ENCODE measurements around the gene THY1.
A peak's percentile ranks its signal among the peaks of the same experiment; 100 is the strongest.
"Not testable (repeated sequence)": the region's sequence is repeated elsewhere in the genome, so short reads cannot be mapped to it uniquely, and the experiment has no call there.

The THY1 gene

DNA sequence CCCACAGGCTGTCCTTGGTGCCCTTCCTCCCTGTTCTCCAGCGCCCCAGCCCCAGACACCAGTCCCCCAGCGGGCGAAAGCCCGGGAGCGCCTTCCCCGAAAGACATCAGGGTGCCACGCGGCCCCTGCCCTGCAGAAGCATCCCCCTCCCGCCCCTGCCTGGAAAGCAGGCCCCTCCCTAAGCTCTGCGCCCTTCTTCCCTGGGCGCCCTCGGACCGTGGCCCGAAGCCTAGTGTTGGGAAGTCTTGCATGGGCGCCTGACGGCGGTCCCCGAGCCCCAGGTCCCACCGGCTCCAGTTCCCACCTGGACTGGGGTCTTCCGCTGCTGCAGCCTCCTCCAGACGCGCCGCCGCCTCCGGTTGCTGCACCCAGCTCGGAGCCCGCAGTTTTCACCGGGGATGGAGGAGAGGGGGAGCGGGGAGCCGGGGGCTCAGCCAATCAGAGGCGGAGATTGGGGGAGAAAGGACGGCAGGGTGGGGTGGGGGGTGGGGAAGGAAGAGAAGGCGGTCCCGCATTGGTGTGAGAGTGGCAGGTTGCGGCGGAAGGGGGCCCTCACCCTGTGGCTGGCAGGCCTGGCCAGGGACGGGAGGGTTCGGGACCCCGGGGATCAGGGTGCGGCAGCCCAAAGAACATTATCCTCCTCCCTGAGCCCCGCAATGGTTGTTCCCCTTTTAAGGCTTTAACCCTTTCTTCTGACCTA lies at the start of gene THY1:
THY1 (minus strand) TSS at position 364 of the 700 bp plus-strand sequence. CDS start 2,267 bp downstream, outside the sequence.
- peak; percentile 85 for DNase-seq

DNA sequence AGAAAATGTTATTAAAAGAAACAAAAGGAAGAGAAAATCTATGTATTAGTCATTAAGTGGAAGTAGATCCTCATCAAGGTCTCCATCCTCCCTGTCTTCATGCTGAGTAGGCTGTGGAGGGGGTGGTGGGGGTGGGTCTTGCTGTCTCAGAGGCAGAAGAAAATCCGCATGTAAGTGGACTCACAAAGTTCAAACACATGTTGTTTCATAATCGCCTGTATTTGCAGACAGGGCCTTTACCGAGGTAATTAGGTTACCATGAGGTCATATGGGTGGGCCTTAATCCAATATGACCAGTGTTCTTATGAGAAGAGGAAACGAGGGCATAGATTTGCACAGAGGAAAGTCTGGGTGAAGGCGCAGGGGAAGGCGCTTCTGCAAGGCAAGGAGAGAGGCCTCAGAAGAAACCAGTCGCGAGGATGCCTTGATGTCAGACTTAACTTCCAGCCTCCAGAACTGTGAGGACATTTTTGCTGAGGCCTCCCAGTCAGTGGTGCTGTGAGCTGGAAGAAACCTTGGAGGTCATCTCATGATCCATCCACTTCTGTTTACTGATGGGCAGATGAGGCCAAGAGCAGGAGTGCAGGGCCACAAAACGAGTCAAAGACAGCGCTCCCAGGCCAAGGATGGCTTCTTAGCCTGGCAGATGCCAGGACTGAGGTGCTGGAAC lies 49.3 kb upstream of the THY1 start:
- peak; percentile 35 for DNase-seq

DNA sequence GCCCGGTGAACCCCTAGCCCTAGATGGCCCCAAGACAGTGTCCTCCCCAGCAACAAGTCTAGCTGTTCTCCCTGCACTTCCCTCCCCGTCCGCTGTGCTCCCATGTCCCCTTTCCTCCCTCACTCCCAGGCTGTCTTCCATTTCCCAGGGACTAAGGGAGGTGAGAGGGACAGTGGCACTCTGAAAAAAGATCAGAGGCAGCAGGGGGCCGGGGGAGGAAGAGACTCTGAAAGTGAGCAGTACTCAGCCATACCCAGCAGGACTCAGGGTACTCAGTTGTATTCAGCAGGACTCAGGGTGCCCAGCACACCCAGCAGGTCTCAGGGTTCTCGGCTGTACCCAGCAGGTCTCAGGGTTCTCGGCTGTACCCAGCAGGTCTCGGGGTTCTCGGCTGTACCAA lies 48.4 kb upstream of the THY1 start:
- DNase-seq: peak; percentile 30

DNA sequence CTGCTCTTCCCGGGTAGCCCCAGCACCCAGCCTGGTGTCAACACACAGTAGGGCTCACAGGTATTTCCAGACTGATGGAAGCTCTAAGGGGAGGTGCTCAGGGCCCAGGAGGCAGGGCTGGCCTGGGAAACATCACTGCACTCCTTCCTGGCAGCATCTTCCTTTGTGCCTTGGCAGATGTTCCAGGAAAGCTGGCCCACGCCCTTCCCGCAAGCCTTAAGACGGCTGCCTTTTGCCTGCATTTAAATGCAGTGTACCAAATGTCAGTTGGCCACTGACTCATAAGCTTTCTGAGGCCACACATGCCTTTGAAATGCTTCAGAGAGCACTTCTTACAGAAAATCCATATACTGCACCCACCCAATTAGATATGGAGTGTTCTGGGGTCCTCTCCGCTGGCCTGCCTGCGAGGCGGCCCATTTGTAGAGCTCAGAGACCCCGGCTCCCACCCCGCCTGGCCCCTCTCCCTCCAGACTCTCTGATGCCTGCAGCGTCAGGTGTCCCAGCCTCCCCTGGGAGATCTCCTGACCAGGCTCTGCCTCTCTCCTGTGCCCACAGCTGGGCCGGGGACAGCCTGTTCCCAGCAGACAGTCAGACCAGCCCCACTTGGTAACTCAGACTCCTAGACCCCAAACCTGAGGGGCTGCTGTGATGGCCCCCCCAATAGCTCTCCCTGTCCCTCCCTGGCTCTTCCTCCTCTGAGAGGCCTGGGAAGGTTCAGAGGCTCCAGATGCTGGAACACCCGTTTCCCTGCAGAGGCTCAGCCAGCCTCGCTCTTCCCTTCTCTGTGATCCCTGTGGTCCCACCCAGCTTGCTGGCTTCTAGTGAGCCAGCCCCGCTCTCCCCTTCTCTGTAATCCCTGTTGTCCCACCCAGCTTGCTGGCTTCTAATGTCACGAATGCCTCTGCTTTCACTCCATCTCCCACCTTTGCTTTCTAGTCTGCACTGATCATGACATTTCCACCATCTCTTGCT lies 47.6 kb upstream of the THY1 start:
- DNase-seq: peak; percentile 52

DNA sequence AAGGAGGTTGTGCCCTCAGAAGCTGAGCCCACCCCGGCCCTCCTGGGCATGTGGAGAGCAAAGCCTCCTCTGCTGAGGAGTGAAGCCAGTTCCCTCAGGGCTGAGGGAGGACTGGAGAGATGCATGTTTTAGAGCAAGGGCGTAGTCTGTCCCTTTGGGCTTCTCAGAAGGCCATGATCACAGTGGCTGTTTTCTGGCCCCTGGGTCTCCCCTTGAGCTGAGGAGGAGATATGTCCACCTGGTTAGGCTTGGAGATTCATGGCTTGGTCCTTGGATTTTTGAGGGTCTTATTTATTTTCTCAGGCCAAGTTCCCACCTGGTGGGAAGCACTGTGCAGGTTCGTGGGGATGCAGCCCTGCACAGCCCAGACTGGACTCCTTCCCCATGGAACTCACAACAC lies 46.5 kb upstream of the THY1 start:
- DNase-seq: peak; percentile 7

DNA sequence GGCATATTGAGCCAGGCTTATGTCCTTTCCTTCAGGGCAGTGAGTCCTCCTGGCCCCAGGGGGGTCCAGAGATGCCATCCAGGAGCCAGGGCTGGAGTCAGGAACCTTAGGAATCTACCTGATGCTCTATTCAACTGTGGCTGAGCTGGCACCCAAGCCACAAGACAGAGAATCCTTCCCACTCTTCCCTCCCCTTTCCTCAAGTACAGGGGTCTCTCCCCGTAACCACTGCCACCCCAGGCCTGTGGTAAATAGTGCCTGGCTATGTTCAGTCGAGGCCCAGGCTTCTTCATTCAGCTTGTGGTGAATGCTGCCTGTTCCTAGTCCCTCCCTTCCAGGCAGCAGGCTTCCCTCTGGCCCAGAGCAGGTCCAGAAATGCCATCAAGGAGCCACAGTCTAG lies 45.5 kb upstream of the THY1 start:
- no peak for DNase-seq

DNA sequence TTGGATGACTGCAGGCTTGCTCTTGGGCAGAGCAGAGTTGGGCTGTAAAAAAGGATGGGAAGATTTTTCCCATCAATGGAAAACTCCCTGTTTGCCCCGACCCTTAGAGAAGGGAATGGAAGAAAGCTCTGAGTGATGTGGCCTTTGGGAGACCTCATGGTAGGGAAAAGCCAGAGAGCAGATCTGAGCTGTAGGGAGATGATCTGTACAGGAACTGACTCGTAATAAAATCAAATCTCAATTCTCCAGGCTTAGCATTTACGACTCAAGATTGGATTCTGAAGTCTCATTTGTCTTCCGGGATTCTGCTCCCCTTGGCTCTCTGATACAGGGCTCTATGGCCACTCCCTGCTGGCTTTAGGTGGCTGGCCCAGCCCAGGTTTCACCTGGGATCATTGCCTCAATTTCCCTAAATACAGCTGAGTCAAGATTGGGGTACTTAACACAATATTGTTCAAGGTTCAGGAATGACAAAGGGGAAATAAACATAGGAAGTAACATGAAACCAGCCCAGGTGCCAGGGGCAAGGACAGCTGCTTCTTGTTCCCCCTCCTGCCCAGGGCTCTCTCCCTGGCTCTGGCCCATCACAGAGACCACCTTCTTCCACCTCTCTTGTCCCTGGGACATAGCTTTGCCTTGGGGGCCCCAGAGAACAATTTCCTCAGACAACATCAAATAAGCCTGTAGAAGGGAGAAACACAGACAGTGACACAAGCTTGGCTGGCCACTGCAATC lies 38.4 kb upstream of the THY1 start:
- DNase-seq: no peak

DNA sequence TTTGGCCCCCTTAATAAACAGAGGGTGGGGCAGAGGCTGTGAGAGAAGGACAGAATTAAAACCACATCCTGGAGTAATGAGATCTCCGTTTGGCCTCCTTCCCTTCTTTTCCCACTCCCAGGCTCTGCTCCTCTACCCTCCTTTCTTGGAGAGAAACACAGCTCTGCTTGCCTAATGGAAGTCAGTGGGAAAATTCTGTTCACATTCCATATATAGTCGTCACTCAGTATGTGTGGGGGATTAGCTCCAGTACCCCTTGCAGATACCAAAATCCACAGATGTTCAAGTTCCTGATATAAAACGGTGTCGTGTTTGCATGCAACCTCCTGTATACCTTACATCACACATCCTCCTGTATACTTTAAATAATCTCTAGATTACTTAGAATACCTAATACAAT lies 37.6 kb upstream of the THY1 start:
- no peak for DNase-seq

DNA sequence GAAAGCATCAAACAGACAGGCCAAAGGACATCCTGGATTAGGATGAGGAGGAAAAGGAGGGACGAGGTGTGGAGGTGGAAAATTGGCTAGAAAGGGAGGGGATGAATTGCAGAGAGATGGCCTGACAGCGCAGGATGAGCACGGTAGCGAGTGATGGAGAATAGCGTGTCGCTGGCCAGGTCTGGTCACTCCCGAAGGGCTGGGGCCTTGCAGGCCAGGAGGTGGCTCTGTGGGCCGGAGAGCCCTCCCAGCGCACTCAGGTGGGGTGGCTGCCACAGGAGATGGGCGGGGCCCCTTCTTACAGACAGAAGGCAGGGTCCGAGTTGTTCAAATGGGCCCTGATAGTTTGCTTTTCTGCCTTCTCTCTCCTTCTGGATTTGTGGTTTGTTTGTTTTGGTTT lies 37.1 kb upstream of the THY1 start:
- no peak for DNase-seq

DNA sequence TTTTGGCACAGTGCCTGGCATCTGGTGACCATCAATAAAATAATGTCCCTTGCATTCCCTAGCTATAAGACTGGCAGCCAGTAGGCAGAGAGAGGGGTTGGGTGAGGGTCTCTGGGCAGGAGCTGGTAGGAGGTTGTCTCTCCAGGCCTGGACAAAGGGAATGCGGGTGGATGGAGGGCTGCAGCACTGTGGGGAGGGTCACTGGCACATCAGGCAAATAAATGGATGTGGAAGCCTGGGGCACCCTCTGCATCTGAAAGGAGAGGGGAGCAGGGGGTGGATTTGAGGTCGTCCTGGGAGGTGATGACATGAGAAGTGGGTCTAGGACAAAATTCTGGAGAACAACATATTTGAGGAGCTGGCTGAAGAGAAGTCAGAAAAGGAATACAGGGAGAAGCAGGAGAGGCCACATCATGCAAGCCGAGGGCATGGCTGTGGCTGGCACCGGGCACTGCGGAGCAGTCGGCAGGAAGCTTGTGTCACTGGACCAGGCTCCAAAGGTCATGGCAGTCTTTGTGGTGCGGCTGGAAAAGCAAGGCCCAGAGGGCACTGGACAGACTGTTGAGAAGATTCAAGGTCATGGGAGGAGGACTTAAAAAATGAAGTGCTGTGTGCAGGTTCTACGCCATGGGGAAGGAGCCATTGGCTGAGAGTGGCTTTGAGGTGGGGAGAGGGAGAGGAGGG lies 36.5 kb upstream of the THY1 start:
- DNase-seq: no peak

DNA sequence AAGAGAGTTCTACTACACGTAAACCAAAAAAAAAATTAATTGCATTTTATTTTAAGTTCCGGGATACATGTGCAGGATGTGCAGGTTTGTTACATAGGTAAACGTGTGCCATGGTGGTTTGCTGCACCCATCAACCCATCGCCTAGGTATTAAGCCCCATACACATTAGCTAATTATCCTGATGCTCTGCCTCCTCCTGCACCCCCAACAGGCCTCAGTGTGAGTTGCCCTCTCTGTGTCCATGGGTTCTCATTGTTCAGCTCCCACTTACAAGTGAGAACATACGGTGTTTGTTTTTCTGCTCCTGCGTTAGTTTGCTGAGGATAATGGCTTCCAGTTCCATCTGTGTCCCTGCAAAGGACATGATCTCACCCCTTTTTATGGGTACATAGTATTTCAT lies 32.7 kb upstream of the THY1 start:
- not testable (repeated sequence) for DNase-seq

DNA sequence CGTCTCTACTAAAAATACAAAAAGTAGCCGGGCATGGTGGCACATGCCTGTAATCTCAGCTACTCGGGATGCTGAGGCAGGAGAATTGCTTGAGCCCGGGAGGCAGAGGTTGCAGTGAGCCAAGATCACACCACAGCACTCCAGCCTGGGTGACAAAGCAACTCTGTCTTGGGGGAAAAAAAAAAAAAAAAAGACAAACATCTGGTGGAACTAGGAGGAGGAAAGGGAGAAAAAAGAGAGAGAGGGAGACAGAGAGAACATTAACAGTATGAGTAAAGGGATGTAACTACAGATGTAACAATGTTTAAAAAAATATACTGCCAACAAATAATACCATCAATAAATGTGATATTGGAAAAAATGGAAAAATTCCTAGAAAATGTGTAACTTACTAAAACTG lies 32.3 kb upstream of the THY1 start:
- DNase-seq: not testable (repeated sequence)

DNA sequence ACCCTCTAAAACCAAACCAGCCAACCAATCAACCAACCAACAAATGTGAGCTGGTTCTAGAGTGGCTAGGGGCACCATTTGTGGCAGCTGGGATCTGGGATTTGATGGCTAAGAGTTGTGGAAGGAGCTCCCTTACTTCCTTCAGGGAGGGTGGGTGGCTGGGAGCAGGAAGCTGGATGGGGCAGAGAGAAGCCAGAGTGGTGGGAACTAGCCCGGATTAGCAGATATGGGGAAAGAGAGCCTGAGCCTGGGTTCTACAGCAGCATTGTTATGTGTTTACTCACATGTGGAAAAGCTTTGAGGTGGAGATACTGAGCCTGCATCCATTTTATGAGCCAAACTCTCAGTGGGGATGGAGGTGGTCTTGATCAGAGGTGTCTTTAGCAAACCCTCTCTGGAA lies 30.9 kb upstream of the THY1 start:
- DNase-seq: no peak

DNA sequence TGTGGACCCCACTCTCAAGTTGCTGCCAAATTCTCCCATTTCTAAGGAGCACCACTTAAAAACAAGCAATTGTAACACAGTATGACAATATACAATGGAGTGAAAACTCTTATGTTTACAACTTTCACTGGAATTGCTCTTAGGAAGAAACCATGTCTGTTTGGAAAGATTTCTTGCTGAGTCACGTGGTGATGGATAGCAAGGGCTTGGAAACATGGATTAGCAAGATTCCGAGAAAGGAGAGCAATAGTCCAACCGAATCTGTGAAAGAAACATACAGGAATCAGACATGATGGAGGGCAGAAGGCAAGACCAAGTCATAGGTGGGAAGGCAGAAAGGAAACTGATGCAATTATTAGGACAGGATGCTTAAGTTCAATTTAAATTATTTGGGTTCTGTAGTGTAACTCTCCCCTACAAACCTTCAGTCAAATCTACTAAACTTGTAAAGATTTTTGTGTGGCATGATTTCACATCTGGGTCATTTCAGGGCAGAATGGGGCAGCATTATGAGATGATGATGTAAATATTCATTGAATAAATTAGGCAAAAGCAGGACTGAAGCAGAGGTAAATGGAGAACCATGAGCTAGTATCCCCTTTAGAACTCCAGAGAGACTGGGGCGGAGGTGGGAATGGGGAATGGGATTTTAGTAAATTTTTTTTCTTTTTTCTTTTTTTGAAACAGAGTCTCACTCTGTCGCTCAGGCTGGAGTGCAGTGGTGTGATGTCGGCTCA lies 27.8 kb upstream of the THY1 start:
- no peak for DNase-seq

DNA sequence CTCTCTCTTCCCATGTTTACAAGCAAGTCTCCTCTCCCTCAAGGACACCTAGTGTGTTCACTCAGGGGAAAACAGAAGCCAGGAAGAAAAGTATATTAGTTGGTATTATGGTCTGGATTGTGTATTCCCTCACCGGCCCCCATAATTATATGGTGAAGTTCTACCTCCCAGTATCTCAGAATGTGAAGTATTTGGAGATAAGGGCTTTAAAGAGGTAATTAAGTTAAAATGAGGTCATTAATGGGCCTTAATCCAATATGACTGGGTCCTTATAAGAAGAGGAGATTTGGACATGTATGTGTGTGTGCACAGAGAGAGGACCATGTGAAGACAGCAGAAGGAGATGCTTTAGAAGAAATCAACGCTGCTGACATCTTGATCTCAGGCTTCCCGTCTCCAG lies 26.5 kb upstream of the THY1 start:
- DNase-seq: no peak

DNA sequence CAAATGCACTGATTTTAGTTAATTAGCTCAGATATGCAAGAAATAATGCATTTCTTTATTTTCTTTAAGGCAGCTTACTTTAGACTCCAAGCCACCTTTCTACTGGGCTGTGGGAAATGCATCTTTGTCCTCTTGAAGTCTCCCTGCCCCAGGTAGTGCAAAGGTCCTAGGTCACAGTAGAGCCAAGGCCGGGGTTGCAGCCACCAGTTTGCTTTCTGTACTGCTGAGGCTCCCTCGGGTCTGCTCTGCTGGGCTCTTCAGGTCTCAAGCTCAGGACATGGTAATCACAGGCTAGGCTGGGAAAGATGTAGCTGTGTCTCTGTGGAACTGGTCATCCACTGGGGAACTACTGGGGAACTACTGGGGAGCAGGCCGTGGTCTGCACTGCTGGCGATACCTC lies 25.4 kb upstream of the THY1 start:
- DNase-seq: no peak

DNA sequence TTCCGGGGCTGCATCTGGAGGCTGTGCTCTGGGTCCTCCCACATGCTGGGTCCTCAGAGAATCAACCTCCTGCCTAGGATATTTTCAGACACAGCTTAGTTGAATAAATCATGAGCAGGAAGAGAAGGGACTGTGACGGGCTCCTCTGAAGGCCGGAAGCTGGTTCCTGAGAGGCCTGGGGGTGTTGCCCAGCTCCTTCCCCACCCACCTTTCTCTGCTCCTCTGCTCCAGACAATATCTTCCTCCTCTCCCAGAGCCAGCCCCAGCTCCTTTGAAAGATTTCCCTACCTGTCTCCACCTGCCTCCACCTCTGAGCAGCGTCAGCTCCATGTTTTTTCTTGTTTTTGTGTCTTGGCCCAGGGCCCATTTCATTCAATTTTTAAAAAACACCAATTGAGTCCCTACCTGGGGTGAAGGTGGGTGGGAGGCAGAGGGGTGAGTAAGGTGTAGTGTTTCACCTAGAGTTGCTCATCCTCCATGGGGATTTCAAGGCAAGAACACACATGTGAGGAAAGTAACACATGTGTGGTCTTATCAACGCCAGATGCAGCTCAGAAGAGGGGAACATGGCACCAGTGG lies 24.8 kb upstream of the THY1 start:
- no peak for DNase-seq

DNA sequence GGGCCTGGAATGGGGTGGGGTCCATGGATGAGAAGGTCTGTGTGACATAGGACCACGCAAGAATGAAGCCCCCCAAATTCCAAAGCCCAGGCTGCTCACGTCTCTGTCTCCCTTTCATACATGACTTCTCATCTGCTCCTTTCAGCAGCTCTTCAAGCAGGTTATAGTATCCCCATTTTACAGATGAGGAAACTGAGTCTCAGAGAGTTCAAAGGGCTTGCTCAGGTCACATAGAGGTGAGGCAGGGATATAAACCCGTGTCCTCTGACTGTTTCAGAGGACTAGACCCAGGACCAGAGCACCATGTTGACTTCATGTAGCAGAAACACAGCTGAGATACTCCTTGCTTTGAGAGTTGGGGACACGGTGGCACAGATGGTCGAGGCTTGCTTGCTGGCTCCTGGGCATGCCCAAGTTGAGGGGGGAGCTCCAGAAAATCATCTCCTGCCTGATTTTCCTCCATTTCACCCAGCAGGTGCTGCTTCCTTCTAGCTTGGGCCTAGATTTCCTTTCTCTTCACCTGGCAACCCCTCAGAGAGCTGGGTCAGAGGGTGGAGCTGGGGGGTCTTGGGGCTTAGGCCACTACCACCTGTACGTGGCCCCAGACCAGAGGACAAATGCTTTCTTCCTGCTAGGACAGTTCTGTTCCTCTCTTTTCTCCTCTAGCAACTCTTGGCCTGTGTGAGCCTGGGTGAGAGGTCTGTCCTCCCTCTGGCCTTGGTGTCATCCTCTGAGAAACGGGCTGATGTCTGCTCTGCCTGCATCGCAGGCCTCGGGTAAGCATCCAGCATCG lies 24.1 kb upstream of the THY1 start:
- DNase-seq: no peak

DNA sequence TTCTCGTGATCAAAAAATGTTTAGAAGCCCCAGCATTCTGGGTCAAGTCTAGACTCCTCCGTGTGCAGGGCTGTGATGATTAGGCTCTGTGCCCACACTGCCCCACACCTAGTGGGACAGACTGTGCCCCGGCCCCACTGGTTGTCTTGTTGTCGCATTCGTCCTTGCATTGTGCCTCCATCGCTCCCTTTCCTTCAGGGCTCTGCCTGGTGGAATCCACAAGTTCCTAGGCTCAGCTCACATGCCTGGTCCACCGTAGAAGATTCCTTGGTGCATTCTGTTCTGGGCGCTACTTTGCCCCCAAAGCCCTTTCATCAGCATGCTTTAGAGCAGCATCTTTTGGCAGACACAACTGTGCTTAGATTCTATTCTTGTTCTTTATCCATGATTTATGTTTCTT lies 23.5 kb upstream of the THY1 start:
- DNase-seq: no peak

DNA sequence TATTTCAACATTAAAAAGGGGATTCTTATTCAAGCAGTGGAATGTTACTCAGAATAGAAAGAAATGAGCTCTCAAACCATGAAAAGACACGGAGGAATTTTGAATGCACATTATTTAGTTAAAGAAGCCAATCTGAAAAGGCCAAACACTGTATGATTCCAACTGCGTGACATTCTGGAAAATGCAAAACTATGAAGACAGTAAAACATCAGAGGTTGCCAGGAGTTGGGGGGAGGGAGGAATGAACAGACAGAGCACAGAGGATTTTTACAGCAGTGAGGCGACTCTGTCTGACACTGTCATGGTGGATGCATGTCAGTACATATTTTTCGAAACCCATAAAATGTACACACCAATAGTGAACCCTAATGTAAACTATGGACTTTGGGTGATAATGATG lies 22.9 kb upstream of the THY1 start:
- DNase-seq: peak; percentile 75

Measured in right forelimb (tissue), 1 donor.